Esophagus squamous epithelium (tissue), 5 donors: ENCODE measurements around the gene CASP7. TPM values are rescaled to one million over a fixed set of nuclear protein-coding genes. Genes with fewer than 3 reads are reported as not detected.

Source experiments
- DNase-seq: peaks from one replicate; lab custom pipeline; 2025; lab: John Stamatoyannopoulos, UW
- H3K27ac ChIP-seq, 4 donors: fragments of 200-600 bp; sonication (generic); one replicate each; pipeline ENCODE4 v1.5.1; 2016 to 2019; ENCODE audit warnings: mild to moderate bottlenecking in 1 of 4
- H3K27me3 ChIP-seq, 4 donors: fragments of 200-600 bp; sonication (generic); 1 replicate in 3 of 4; 2 replicates in 1 of 4; pipeline versions ENCODE4 v1.5.1 to v1.6.0; 2017 to 2021; ENCODE audit warnings: antibody characterized with exemption in 1 of 4
- H3K36me3 ChIP-seq, 3 donors: fragments of 200-600 bp; sonication (generic); one replicate each; pipeline ENCODE4 v1.5.1; 2016 to 2019
- H3K4me1 ChIP-seq, 3 donors: fragments of 200-600 bp; sonication (generic); one replicate each; pipeline ENCODE4 v1.5.1; 2017 to 2019
- H3K4me3 ChIP-seq, 4 donors: fragments of 200-600 bp; sonication (generic); 1 replicate in 3 of 4; 2 replicates in 1 of 4; pipeline ENCODE4 v1.5.1; 2016 to 2019; ENCODE audit warnings: mild to moderate bottlenecking in 2 of 4, moderate library complexity in 1 of 4
- H3K9me3 ChIP-seq, 3 donors: fragments of 200-600 bp; sonication (generic); one replicate each; pipeline ENCODE4 v1.5.1; 2016 to 2019
- POLR2A ChIP-seq, 4 donors: fragments of 450-650 bp; IDR thresholded peaks; one replicate each; pipeline ENCODE4 v1.6.1; 2017; ENCODE audit warnings: antibody characterized with exemption in 4 of 4, mild to moderate bottlenecking in 4 of 4, moderate library complexity in 3 of 4
- WGBS, 2 donors: methylation state at CpG; one replicate each; pipeline ENCODE4 v1.1.5; 2018; 5-methylcytosine and 5-hydroxymethylcytosine counted together
- intact Hi-C: fragments of 100-400 bp; cut with DNase I; formaldehyde crosslinking; loops from one replicate; pipeline ENCODE4 v1.15.0; 2022
- total RNA-seq, 4 donors: library from RNA; depleted of rRNA; stranded (reverse); fragments of >200 nt; gene quantifications; one replicate each; pipeline ENCODE4 v1.1.0, GENCODE V29; 2016
- TF ChIP-seq, protein P1 (sequence below), 6 experiments: fragments of 450-650 bp in 4 of 6; fragments of 200-600 bp in 2 of 6; sonication (generic) in 2 of 6; IDR thresholded peaks; one replicate each; pipeline ENCODE4 v1.5.1; 2016 to 2019; ENCODE audit warnings: antibody characterized with exemption in 6 of 6, mild to moderate bottlenecking in 4 of 6, moderate library complexity in 4 of 6
- donor health status: DM: yes; HTN: yes; CAD: no.

The CASP7 gene
- total RNA-seq, 4 donors from 2014 or later, result 12.9 to 24.2 (median 18.8) TPM

DNA sequence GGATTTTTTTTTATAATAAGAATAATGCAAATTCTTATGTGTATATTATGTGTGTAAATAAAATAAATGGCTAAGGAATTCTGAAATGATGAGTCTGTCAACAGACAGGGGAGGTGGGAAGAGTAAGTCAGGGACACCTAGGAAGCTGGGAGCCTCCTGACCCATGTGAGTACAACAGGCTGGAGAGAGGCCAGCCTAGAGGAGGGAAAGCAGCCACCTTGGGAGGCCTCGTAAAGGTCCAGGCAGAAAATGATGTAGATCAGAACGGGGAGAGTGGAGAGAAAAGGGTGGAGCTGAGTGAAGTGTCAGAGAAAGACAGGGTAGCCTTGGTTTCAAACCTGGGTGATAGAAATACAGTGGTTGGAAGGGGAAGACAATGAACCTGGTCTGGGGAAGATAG, 22.8 kb upstream of the CASP7 start:
- no peak overlapping the region for H3K4me3 ChIP-seq
- WGBS, 2 donors, result 58 to 73% methylated on average over 2 of the region's 2 CpGs
- DNase-seq, result no peak
- H3K9me3 ChIP-seq, result no peaks in the 10 kb centered on the region
- H3K27me3 ChIP-seq, result peaks cover 0 to 47% (median 0%) of the 10 kb centered on the region in 4 donors
- no peaks in the 10 kb centered on the region for H3K36me3 ChIP-seq
- intact Hi-C loops, result no loop called here
- TF ChIP-seq, protein P1, sequence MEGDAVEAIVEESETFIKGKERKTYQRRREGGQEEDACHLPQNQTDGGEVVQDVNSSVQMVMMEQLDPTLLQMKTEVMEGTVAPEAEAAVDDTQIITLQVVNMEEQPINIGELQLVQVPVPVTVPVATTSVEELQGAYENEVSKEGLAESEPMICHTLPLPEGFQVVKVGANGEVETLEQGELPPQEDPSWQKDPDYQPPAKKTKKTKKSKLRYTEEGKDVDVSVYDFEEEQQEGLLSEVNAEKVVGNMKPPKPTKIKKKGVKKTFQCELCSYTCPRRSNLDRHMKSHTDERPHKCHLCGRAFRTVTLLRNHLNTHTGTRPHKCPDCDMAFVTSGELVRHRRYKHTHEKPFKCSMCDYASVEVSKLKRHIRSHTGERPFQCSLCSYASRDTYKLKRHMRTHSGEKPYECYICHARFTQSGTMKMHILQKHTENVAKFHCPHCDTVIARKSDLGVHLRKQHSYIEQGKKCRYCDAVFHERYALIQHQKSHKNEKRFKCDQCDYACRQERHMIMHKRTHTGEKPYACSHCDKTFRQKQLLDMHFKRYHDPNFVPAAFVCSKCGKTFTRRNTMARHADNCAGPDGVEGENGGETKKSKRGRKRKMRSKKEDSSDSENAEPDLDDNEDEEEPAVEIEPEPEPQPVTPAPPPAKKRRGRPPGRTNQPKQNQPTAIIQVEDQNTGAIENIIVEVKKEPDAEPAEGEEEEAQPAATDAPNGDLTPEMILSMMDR (IDR thresholded peaks at IDR 0.05), result no peak
- no peak for TF ChIP-seq POLR2A (IDR thresholded peaks at IDR 0.05)
- H3K4me1 ChIP-seq, result no peaks in the 10 kb centered on the region
- no peak overlapping the region for H3K27ac ChIP-seq

DNA sequence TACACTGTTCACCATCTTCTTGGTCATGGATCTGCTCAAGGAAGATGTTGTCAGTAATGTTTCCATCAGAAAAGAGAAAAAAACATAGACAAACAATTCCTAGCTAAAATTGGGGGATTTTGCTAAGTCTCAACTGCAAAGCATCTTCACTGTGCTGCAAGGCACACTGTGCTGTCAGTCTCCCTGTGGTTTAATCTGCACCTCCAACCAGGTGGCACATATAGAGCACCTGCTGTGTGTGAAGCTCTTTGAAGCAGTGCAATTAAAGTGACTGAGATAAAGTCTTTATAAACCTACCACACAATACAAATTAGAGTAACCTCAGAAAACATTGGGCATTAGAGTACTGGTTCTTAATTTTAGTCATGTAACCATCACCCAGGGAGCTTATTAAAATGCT, 22.2 kb upstream of the CASP7 start:
- Histone ChIP-seq H3K4me3 (no peak overlapping the region), H3K27me3 (peaks cover 0 to 45% (median 0%) of the 10 kb centered on the region in 4 donors), H3K9me3 (no peaks in the 10 kb centered on the region), H3K4me1 (no peaks in the 10 kb centered on the region), H3K36me3 (no peaks in the 10 kb centered on the region), H3K27ac (no peak overlapping the region)
- no peak for TF ChIP-seq POLR2A (IDR thresholded peaks at IDR 0.05)
- TF ChIP-seq, protein P1 (IDR thresholded peaks at IDR 0.05), result no peak
- no peak for DNase-seq
- intact Hi-C loops, result no loop called here

DNA sequence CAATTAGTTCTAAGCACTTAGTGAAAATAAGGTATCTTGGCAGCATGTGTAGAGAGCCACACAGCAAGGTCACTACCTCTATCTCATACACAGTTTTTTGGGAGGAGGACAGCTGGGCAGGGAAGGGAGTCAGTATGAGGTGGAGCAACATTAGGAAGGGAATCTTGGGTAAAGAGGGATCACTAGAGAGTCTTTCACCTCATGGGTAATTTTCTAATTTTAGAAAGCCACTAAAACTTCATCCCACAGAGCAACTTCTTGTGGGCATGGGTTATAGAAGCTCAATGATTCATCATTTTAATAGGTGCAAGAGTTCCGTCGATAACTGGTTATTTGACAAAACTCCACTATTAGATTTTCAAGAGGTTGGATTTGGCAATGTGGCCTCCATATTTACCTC, 18.4 kb upstream of the CASP7 start:
- no peak for DNase-seq
- H3K4me1 ChIP-seq, result no peaks in the 10 kb centered on the region
- no peak for TF ChIP-seq POLR2A (IDR thresholded peaks at IDR 0.05)
- TF ChIP-seq, protein P1 (IDR thresholded peaks at IDR 0.05), result no peak
- no peaks in the 10 kb centered on the region for H3K9me3 ChIP-seq
- peaks cover 0 to 13% (median 0%) of the 10 kb centered on the region in 4 donors for H3K27me3 ChIP-seq
- no peak overlapping the region for H3K27ac ChIP-seq
- 93 to 97% methylated on average over 2 of the region's 2 CpGs for WGBS, 2 donors
- H3K36me3 ChIP-seq, result no peaks in the 10 kb centered on the region
- intact Hi-C loops, result no loop called here
- no peak overlapping the region for H3K4me3 ChIP-seq

DNA sequence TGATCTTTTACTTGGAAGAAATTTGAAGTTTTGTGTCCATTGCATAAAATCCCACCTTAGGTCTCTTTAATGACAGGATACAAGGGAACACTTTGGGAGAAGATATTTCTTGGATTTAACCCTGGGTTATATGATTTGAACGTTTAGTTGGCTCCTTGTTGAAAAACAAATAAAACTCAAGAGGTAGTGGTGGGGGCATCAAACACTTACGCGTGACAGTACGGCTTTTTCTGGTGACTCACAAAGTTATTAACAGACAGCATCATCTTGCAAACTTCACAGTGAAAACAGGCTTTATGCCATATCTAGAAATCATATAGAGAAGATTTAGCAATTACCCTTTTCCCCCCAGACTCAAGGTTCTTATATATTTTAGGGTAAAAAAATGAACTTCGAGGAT, 16.6 kb upstream of the CASP7 start:
- Histone ChIP-seq H3K4me3 (no peak overlapping the region), H3K27me3 (peaks cover 0 to under 1% (median 0%) of the 10 kb centered on the region in 4 donors), H3K9me3 (no peaks in the 10 kb centered on the region), H3K4me1 (no peaks in the 10 kb centered on the region), H3K27ac (no peak overlapping the region), H3K36me3 (no peaks in the 10 kb centered on the region)
- no peak for DNase-seq
- 59 to 70% methylated on average over 5 of the region's 5 CpGs for WGBS, 2 donors
- intact Hi-C loops, result no loop called here
- TF ChIP-seq, protein P1 (IDR thresholded peaks at IDR 0.05), result no peak
- no peak for TF ChIP-seq POLR2A (IDR thresholded peaks at IDR 0.05)

DNA sequence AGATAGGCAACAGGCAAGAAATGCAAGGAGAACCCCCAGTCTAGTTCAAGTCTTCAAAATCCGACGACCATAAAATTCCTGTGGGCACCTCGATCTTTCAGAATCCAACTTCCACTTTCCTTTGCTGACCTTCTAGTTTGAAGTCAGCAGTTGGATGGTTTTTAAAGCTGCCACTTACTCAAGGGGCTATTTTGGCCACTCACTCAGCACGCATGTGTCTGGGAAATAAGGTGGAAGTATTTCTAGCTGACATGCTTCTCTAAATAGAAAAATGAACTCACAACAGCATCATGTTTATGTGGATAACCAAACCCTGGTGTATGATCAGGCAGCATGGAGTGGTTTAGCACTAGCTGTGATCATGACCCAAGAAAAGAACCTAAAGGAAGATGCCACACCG, 15.8 kb upstream of the CASP7 start, which contains the start of gene NRAP:
Gene NRAP, minus strand, starts transcription at position 134 of the 400 bp plus-strand sequence. CDS start 159 bp downstream, outside the sequence.
- intact Hi-C loops, result no loop called here
- TF ChIP-seq, protein P1 (IDR thresholded peaks at IDR 0.05), result no peak
- no peak for TF ChIP-seq POLR2A (IDR thresholded peaks at IDR 0.05)
- no peak within 1 kb of the TSS for H3K4me3 ChIP-seq
- no peak within 1 kb of the TSS for H3K27ac ChIP-seq
- H3K36me3 ChIP-seq, result no peaks in the 10 kb centered on the region
- no peaks in the 10 kb centered on the region for H3K27me3 ChIP-seq
- no peak for DNase-seq
- no peaks in the 10 kb centered on the region for H3K9me3 ChIP-seq
- 85 to 91% methylated on average over 5 of the region's 5 CpGs for WGBS, 2 donors
- H3K4me1 ChIP-seq, result no peaks in the 10 kb centered on the region
